ENCODE results near the gene CDK14.

- TF ChIP-seq CTCF (IDR thresholded peaks at IDR 0.05) (no peak), POLR2A (IDR thresholded peaks at IDR 0.05) (no peak)
Observed at GRCh38 chr7:91031757-91032156, 435.6 kb downstream of the CDK14 start.

Data from esophagus squamous epithelium (tissue), 4 donors.